H9 (cell line): ENCODE measurements around the gene SYCE3. TPM values are rescaled to one million over a fixed set of nuclear protein-coding genes. Genes with fewer than 3 reads are reported as not detected.

Source experiments
- DNase-seq: peaks from one replicate; pipeline ENCODE4 v3.0.0-alpha.2; 2017
- H2AFZ ChIP-seq: one replicate; pipeline ENCODE4 v1.6.1; 2013; ENCODE audit warnings: mild to moderate bottlenecking, low read length, control low read depth, moderate library complexity
- H2AK5ac ChIP-seq: 2 replicates; pipeline ENCODE4 v1.6.1; 2013; ENCODE audit warnings: low read length, control low read depth, mixed read lengths; ENCODE audit not compliant: insufficient read length
- H2BK120ac ChIP-seq: one replicate; pipeline ENCODE4 v1.6.1; 2013; ENCODE audit warnings: low read depth, mild to moderate bottlenecking, low read length, control low read depth, inconsistent platforms; ENCODE audit not compliant: poor library complexity, severe bottlenecking
- H2BK12ac ChIP-seq: 2 replicates; pipeline ENCODE4 v1.6.1; 2013; ENCODE audit warnings: low read length, control low read depth, mixed read lengths, low read depth; ENCODE audit not compliant: insufficient read length
- H2BK15ac ChIP-seq: 2 replicates; pipeline ENCODE4 v1.6.1; 2013; ENCODE audit warnings: low read depth, low read length, control low read depth
- H2BK20ac ChIP-seq: one replicate; pipeline ENCODE4 v1.6.1; 2013; ENCODE audit warnings: low read depth, mild to moderate bottlenecking, low read length, control low read depth, inconsistent platforms; ENCODE audit not compliant: poor library complexity, severe bottlenecking
- H2BK5ac ChIP-seq: 2 replicates; pipeline ENCODE4 v1.6.1; 2013; ENCODE audit warnings: low read length, control low read depth, mixed read lengths; ENCODE audit not compliant: insufficient read length
- H3K14ac ChIP-seq: 2 replicates; pipeline ENCODE4 v1.6.1; 2013; ENCODE audit warnings: low read length, control low read depth; ENCODE audit not compliant: insufficient read depth
- H3K18ac ChIP-seq: 2 replicates; pipeline ENCODE4 v1.6.1; 2013; ENCODE audit warnings: low read depth, mild to moderate bottlenecking, mixed read lengths, low read length, control low read depth; ENCODE audit not compliant: insufficient read length
- H3K23ac ChIP-seq: 2 replicates; pipeline ENCODE4 v1.6.1; 2013; ENCODE audit warnings: low read length, control low read depth, mixed read lengths, low read depth; ENCODE audit not compliant: insufficient read length
- H3K23me2 ChIP-seq: 2 replicates; pipeline ENCODE4 v1.6.1; 2013; ENCODE audit warnings: low read depth, mild to moderate bottlenecking, mixed read lengths, low read length, control low read depth; ENCODE audit not compliant: insufficient read length, poor library complexity, severe bottlenecking
- H3K27ac ChIP-seq: 2 replicates; pipeline ENCODE4 v1.5.1; 2013; ENCODE audit warnings: low read length, control low read depth, mixed read lengths, low read depth; ENCODE audit not compliant: insufficient read length
- H3K27me3 ChIP-seq: 2 replicates; pipeline ENCODE4 v1.6.1; 2013; ENCODE audit warnings: low read length, control low read depth, inconsistent platforms; ENCODE audit not compliant: insufficient read depth
- H3K4ac ChIP-seq: 2 replicates; pipeline ENCODE4 v1.6.1; 2013; ENCODE audit warnings: low read depth, mild to moderate bottlenecking, control low read depth, inconsistent platforms, low read length, moderate library complexity
- H3K4me1 ChIP-seq: 2 replicates; pipeline ENCODE4 v1.6.1; 2013; ENCODE audit warnings: low read length, control low read depth, inconsistent platforms; ENCODE audit not compliant: insufficient read depth
- H3K4me2 ChIP-seq: 2 replicates; pipeline ENCODE4 v1.6.1; 2013; ENCODE audit warnings: low read length, control low read depth, mixed read lengths; ENCODE audit not compliant: insufficient read length, insufficient read depth
- H3K56ac ChIP-seq: 2 replicates; pipeline ENCODE4 v1.6.1; 2013; ENCODE audit warnings: low read depth, mild to moderate bottlenecking, mixed read lengths, low read length, control low read depth; ENCODE audit not compliant: insufficient read length
- H3K79me1 ChIP-seq: 2 replicates; pipeline ENCODE4 v1.6.1; 2013; ENCODE audit warnings: low read depth, mild to moderate bottlenecking, moderate library complexity, low read length, control low read depth, inconsistent platforms; ENCODE audit not compliant: insufficient read depth, poor library complexity, severe bottlenecking
- H3K79me2 ChIP-seq: 2 replicates; pipeline ENCODE4 v1.6.1; 2013; ENCODE audit warnings: low read length, control low read depth, inconsistent platforms; ENCODE audit not compliant: insufficient read depth
- H3K9ac ChIP-seq: 2 replicates; pipeline ENCODE4 v1.6.1; 2013; ENCODE audit warnings: low read length, control low read depth, mixed read lengths; ENCODE audit not compliant: insufficient read length; ENCODE audit errors: extremely low read depth
- H3K9me3 ChIP-seq: one replicate; pipeline ENCODE4 v1.6.1; 2013; ENCODE audit warnings: low read depth, low read length, inconsistent platforms; ENCODE audit not compliant: control insufficient read depth
- H3T11ph ChIP-seq: one replicate; pipeline ENCODE4 v1.6.1; 2013; ENCODE audit warnings: mild to moderate bottlenecking, low read length, control low read depth, inconsistent platforms
- H4K20me1 ChIP-seq: one replicate; pipeline ENCODE4 v1.6.1; 2013; ENCODE audit not compliant: control insufficient read depth, insufficient read length, insufficient read depth
- H4K5ac ChIP-seq: 2 replicates; pipeline ENCODE4 v1.6.1; 2013; ENCODE audit warnings: low read depth, mild to moderate bottlenecking, mixed read lengths, low read length, control low read depth; ENCODE audit not compliant: insufficient read length
- H4K8ac ChIP-seq: replicated peaks from 2 replicates; pipeline ENCODE4 v1.6.1; 2013; ENCODE audit warnings: low read length, control low read depth, mixed read lengths, low read depth; ENCODE audit not compliant: insufficient read length
- H4K91ac ChIP-seq: 2 replicates; pipeline ENCODE4 v1.6.1; 2013; ENCODE audit warnings: low read depth, mild to moderate bottlenecking, moderate library complexity, mixed read lengths, low read length, control low read depth; ENCODE audit not compliant: insufficient read length
- H3K27ac Mint-ChIP-seq, 3 experiments: 2 replicates in 2 of 3; 3 replicates in 1 of 3; pipeline ENCODE4 v1.8.0; 2020 to 2021; ENCODE audit warnings: mixed read lengths in 3 of 3, mild to moderate bottlenecking in 1 of 3, moderate library complexity in 1 of 3
- H3K27me3 Mint-ChIP-seq: 2 replicates; pipeline ENCODE4 v1.8.0; 2021; ENCODE audit warnings: low read depth, mild to moderate bottlenecking, moderate library complexity, mixed read lengths
- H3K36me3 Mint-ChIP-seq, 3 experiments: 2 replicates in 2 of 3; 3 replicates in 1 of 3; pipeline ENCODE4 v1.8.0; 2020 to 2021; ENCODE audit warnings: low read depth in 3 of 3, mixed read lengths in 3 of 3; ENCODE audit not compliant: insufficient read depth in 1 of 3
- H3K4me1 Mint-ChIP-seq, 2 experiments: 2 replicates each; pipeline ENCODE4 v1.8.0; 2020; ENCODE audit warnings: mixed read lengths in 2 of 2
- H3K4me3 Mint-ChIP-seq, 2 experiments: 2 replicates in 1 of 2; 3 replicates in 1 of 2; pipeline ENCODE4 v1.8.0; 2020 to 2021; ENCODE audit warnings: mild to moderate bottlenecking in 2 of 2, mixed read lengths in 2 of 2, moderate library complexity in 1 of 2
- H3K9me3 Mint-ChIP-seq, 2 experiments: 2 replicates in 1 of 2; 3 replicates in 1 of 2; pipeline ENCODE4 v1.8.0; 2020; ENCODE audit warnings: mild to moderate bottlenecking in 2 of 2, mixed read lengths in 2 of 2, moderate library complexity in 1 of 2
- CTCF ChIP-seq: fragments of 200-600 bp; sonication (generic); conservative IDR thresholded peaks from 3 replicates; pipeline ENCODE4 v1.8.0; 2021; ENCODE audit warnings: antibody characterized with exemption, mild to moderate bottlenecking
- WGBS: extraction: QIAGEN DNeasy Blood & Tissue Kit; methylation state at CpG from one replicate; pipeline ENCODE4 v1.1.7; 2013; ENCODE audit warnings: missing lambda C conversion rate, low lambda C conversion rate, mixed read lengths; ENCODE audit not compliant: insufficient read length; ENCODE audit errors: extremely low coverage; 5-methylcytosine and 5-hydroxymethylcytosine counted together
- total RNA-seq: library from RNA; stranded (reverse); gene quantifications from 2 replicates; pipeline ENCODE4 v1.2.1, GENCODE V29; 2021

Gene SYCE3
- total RNA-seq, 1 experiment from 2014 or later, result 0.85 TPM

- no peak overlapping the region for H3K9ac ChIP-seq
- no peak overlapping the region for H2BK120ac ChIP-seq
- no peak overlapping the region for H3K4ac ChIP-seq
- H3K36me3 Mint-ChIP-seq, result peaks cover 7 to 65% (median 45%) of the 10 kb centered on the region in 3 experiments
- no peak overlapping the region for H3K27ac ChIP-seq
- no peak overlapping the region for H2BK5ac ChIP-seq
- no peaks in the 10 kb centered on the region for H3K27me3 ChIP-seq
- H2BK20ac ChIP-seq, result no peak overlapping the region
- H3K27ac Mint-ChIP-seq, result no peak overlapping the region
- H3K27me3 Mint-ChIP-seq, result no peaks in the 10 kb centered on the region
- no peak overlapping the region for H3T11ph ChIP-seq
- H2AK5ac ChIP-seq, result no peak overlapping the region
- no peaks in the 10 kb centered on the region for H3K9me3 ChIP-seq
- H4K91ac ChIP-seq, result no peak overlapping the region
- TF ChIP-seq CTCF, result no peak
- 0 out of 2 replicates have a peak, but pooled peaks cover 2% of the 10 kb centered on the region for H3K79me2 ChIP-seq
- H3K4me1 Mint-ChIP-seq, result no peaks in the 10 kb centered on the region
- H3K18ac ChIP-seq, result no peak overlapping the region
- peaks cover 3% of the 10 kb centered on the region for H4K20me1 ChIP-seq
- no peaks in the 10 kb centered on the region for H3K4me1 ChIP-seq
- H2AFZ ChIP-seq, result no peak overlapping the region
- H4K8ac ChIP-seq, result no peak overlapping the region
- H3K14ac ChIP-seq, result no peak overlapping the region
- no peak overlapping the region for H2BK12ac ChIP-seq
- WGBS, result no CpG with 5 or more reads among the region's 7 CpGs
- H3K4me3 Mint-ChIP-seq, result no peak overlapping the region
- no peak overlapping the region for H2BK15ac ChIP-seq
- H3K4me2 ChIP-seq, result no peak overlapping the region
- H3K23ac ChIP-seq, result no peak overlapping the region
- H4K5ac ChIP-seq, result no peak overlapping the region
- no peak for DNase-seq
- H3K23me2 ChIP-seq, result no peaks in the 10 kb centered on the region
- H3K79me1 ChIP-seq, result no peaks in the 10 kb centered on the region
- H3K9me3 Mint-ChIP-seq, result no peaks in the 10 kb centered on the region
- H3K56ac ChIP-seq, result no peak overlapping the region
These were observed 44.1 kb downstream of the SYCE3 start for GRCh38 chr22:50518606-50519005.
